ENCODE results near the gene ADGRB3. TPM values are rescaled to one million over a fixed set of nuclear protein-coding genes. Genes with fewer than 3 reads are reported as not detected.

ADGRB3 gene
- total RNA-seq, 1 donor from 2014 or later, result 1.5 TPM

GRCh38 chr6:68639211-68639610 is 4.1 kb downstream of the ADGRB3 start:
- peak overlapping the region; percentile 75 for H3K27ac ChIP-seq (replicated peaks)
- no peaks in the 10 kb centered on the region for H3K9me3 ChIP-seq (replicated peaks)
- peaks cover 64% of the 10 kb centered on the region for H3K27me3 ChIP-seq (ENCODE audit: low read depth)
- H3K4me3 ChIP-seq, result peak overlapping the region; percentile 56
- peaks cover 25% of the 10 kb centered on the region for H3K4me1 ChIP-seq
- TF ChIP-seq CTCF (IDR thresholded peaks at IDR 0.05; ENCODE audit: borderline replicate concordance), result no peak
- no peak for DNase-seq
- intact Hi-C loops (cut with micrococcal nuclease), result loop anchor here (5.0 kb wide), 1 partner anchor 138 kb away; no protein-coding TSS in a partner anchor
- H3K36me3 ChIP-seq, result no peaks in the 10 kb centered on the region

- Histone ChIP-seq H3K27me3 (ENCODE audit: low read depth) (peaks cover 58% of the 10 kb centered on the region), H3K9me3 (replicated peaks) (no peaks in the 10 kb centered on the region), H3K4me3 (peak overlapping the region; percentile 56), H3K4me1 (peaks cover 21% of the 10 kb centered on the region), H3K36me3 (no peaks in the 10 kb centered on the region), H3K27ac (replicated peaks) (peak overlapping the region; percentile 75)
- DNase-seq, result no peak
- intact Hi-C loops (cut with micrococcal nuclease), result loop anchor here (5.0 kb wide), 1 partner anchor 137 kb away; no protein-coding TSS in a partner anchor
- no peak for TF ChIP-seq CTCF (IDR thresholded peaks at IDR 0.05; ENCODE audit: borderline replicate concordance)
Observed at GRCh38 chr6:68639826-68640490, 4.9 kb downstream of the ADGRB3 start.

- no peak for TF ChIP-seq CTCF (IDR thresholded peaks at IDR 0.05; ENCODE audit: borderline replicate concordance)
- intact Hi-C loops (cut with micrococcal nuclease), result no loop called here
Observed at GRCh38 chr6:68640491-68640835, 5.4 kb downstream of the ADGRB3 start.

GRCh38 chr6:68641172-68641571 is 6.1 kb downstream of the ADGRB3 start:
- TF ChIP-seq CTCF (IDR thresholded peaks at IDR 0.05; ENCODE audit: borderline replicate concordance), result no peak
- Histone ChIP-seq H3K9me3 (replicated peaks) (no peaks in the 10 kb centered on the region), H3K4me1 (peaks cover 11% of the 10 kb centered on the region), H3K27me3 (ENCODE audit: low read depth) (peaks cover 50% of the 10 kb centered on the region), H3K36me3 (no peaks in the 10 kb centered on the region), H3K4me3 (peak overlapping the region; percentile 56), H3K27ac (replicated peaks) (peak overlapping the region; percentile 75)
- intact Hi-C loops (cut with micrococcal nuclease), result no loop called here
- no peak for DNase-seq

More at GRCh38 chr6:68640491-68640835, 5.4 kb downstream of the ADGRB3 start:
- H3K4me1 ChIP-seq, result peaks cover 18% of the 10 kb centered on the region
- DNase-seq, result no peak
- peak overlapping the region; percentile 56 for H3K4me3 ChIP-seq
- no peaks in the 10 kb centered on the region for H3K9me3 ChIP-seq (replicated peaks)
- no peaks in the 10 kb centered on the region for H3K36me3 ChIP-seq
- peaks cover 57% of the 10 kb centered on the region for H3K27me3 ChIP-seq (ENCODE audit: low read depth)
- H3K27ac ChIP-seq (replicated peaks), result peak overlapping the region; percentile 75

GRCh38 chr6:68642081-68642480 is 7.0 kb downstream of the ADGRB3 start:
- Histone ChIP-seq H3K27me3 (ENCODE audit: low read depth) (peaks cover 41% of the 10 kb centered on the region), H3K36me3 (no peaks in the 10 kb centered on the region), H3K4me1 (peaks cover 9% of the 10 kb centered on the region), H3K27ac (replicated peaks) (peak overlapping the region; percentile 75), H3K9me3 (replicated peaks) (no peaks in the 10 kb centered on the region), H3K4me3 (no peak overlapping the region)
- TF ChIP-seq CTCF (IDR thresholded peaks at IDR 0.05; ENCODE audit: borderline replicate concordance), result no peak
- intact Hi-C loops (cut with micrococcal nuclease), result no loop called here
- DNase-seq, result no peak
